OCI-LY7 (cell line): ENCODE measurements around the gene CDC123. TPM values are rescaled to one million over a fixed set of nuclear protein-coding genes. Genes with fewer than 3 reads are reported as not detected.
"Not testable (repeated sequence)": the region's sequence is repeated elsewhere in the genome, so short reads cannot be mapped to it uniquely, and the experiment has no call there.

Source experiments
- BruUV-seq: library from RNA; stranded (reverse); fragments of 400-500 nt; replicated peaks from 2 replicates; lab custom pipeline; 2021; lab: Mats Ljungman, UMichigan
- CTCF ChIA-PET: fragments of 300-600 bp; sonication (Branson Sonifier 250); formaldehyde crosslinking; loops from one replicate; lab custom pipeline; 2022; ENCODE audit warnings: antibody characterized with exemption; ENCODE audit not compliant: unreplicated experiment; lab: Charles Lee
- POLR2A ChIA-PET: fragments of 300-600 bp; sonication (Branson Sonifier 250); formaldehyde crosslinking; loops from one replicate; lab custom pipeline; 2022; ENCODE audit warnings: antibody characterized with exemption; lab: Charles Lee
- DNase-seq: peaks from one replicate; pipeline ENCODE4 v3.0.0-alpha.2; 2015; ENCODE audit warnings: low spot score
- H2AFZ ChIP-seq: fragments of 200-600 bp; sonication (generic), shearing (Covaris generic); 2 replicates; pipeline ENCODE4 v1.6.1; 2014; ENCODE audit warnings: mild to moderate bottlenecking, antibody characterized with exemption, low read length, moderate library complexity
- H3K27ac ChIP-seq: fragments of 200-600 bp; sonication (generic); 2 replicates; pipeline ENCODE4 v1.5.1; 2014; ENCODE audit warnings: mixed run types, low read depth, mild to moderate bottlenecking, moderate library complexity, low read length, inconsistent platforms; ENCODE audit not compliant: poor library complexity, severe bottlenecking
- H3K36me3 ChIP-seq: fragments of 200-600 bp; sonication (generic); 2 replicates; pipeline ENCODE4 v1.6.1; 2014; ENCODE audit warnings: mild to moderate bottlenecking, antibody characterized with exemption, low read length, moderate library complexity, mixed read lengths; ENCODE audit not compliant: insufficient read depth
- H3K4me1 ChIP-seq: fragments of 200-600 bp; sonication (generic); 2 replicates; pipeline ENCODE4 v1.5.1; 2014; ENCODE audit warnings: mild to moderate bottlenecking, low read length; ENCODE audit not compliant: insufficient read depth, poor library complexity, severe bottlenecking
- H3K4me2 ChIP-seq: fragments of 200-600 bp; sonication (generic); 2 replicates; pipeline ENCODE4 v1.6.1; 2014; ENCODE audit warnings: mild to moderate bottlenecking, low read length
- H3K4me3 ChIP-seq: fragments of 200-600 bp; sonication (generic); 2 replicates; pipeline ENCODE4 v1.5.1; 2014; ENCODE audit warnings: mild to moderate bottlenecking, low read depth, low read length; ENCODE audit not compliant: poor library complexity, severe bottlenecking
- H3K79me2 ChIP-seq: fragments of 200-600 bp; sonication (generic); 2 replicates; pipeline ENCODE4 v1.6.1; 2016; ENCODE audit warnings: low read depth, mild to moderate bottlenecking, low read length, moderate library complexity, mixed read lengths; ENCODE audit not compliant: insufficient read depth
- H3K9me2 ChIP-seq: fragments of 200-600 bp; sonication (generic); 2 replicates; pipeline ENCODE4 v1.6.1; 2016; ENCODE audit warnings: mild to moderate bottlenecking, low read length, mixed read lengths; ENCODE audit not compliant: insufficient read depth
- H3K9me3 ChIP-seq: fragments of 200-600 bp; sonication (generic); 2 replicates; pipeline ENCODE4 v1.6.1; 2014; ENCODE audit warnings: mild to moderate bottlenecking, mixed run types, low read length, mixed read lengths
- H4K20me1 ChIP-seq: fragments of 200-600 bp; sonication (generic); 2 replicates; pipeline ENCODE4 v1.6.1; 2014; ENCODE audit warnings: mild to moderate bottlenecking, antibody characterized with exemption, low read length, moderate library complexity, mixed read lengths; ENCODE audit not compliant: insufficient read depth
- CTCF ChIP-seq: fragments of 200-600 bp; sonication (generic); conservative IDR thresholded peaks from 2 replicates; pipeline ENCODE4 v1.5.1; 2014; ENCODE audit warnings: mild to moderate bottlenecking, antibody characterized with exemption, low read length, moderate library complexity, mixed read lengths
- EZH2phosphoT487 ChIP-seq: fragments of 200-600 bp; sonication (generic); IDR thresholded peaks from 2 replicates; pipeline ENCODE4 v1.6.1; 2018; ENCODE audit warnings: low read depth, borderline replicate concordance, mild to moderate bottlenecking, mixed run types, antibody characterized with exemption, low read length, moderate library complexity, mixed read lengths
- intact Hi-C: fragments of 100-400 bp; cut with micrococcal nuclease; formaldehyde crosslinking; loops from one replicate; pipeline ENCODE4 v1.10.0; 2022; ENCODE audit not compliant: unreplicated experiment
- total RNA-seq, 2 experiments: library from RNA; depleted of rRNA in 1 of 2; stranded (reverse); fragments of >200 nt in 1 of 2; shearing (Covaris generic) in 1 of 2; gene quantifications; 2 replicates each; pipeline ENCODE4 v1.2.3, GENCODE V29; 2014 to 2022

CDC123 gene
- total RNA-seq, 2 experiments from 2014 or later = 128 to 168 TPM

GRCh38 chr10:12165036-12165435, 31.0 kb upstream of the CDC123 start:
- ChIA-PET POLR2A (no interaction called here), CTCF (no interaction called here)
- Histone ChIP-seq H3K79me2 (no peaks in the 10 kb centered on the region), H3K4me1 (no peaks in the 10 kb centered on the region), H3K4me2 (no peak overlapping the region), H3K36me3 (peaks cover 83% of the 10 kb centered on the region), H2AFZ (no peak overlapping the region), H3K9me3 (no peaks in the 10 kb centered on the region), H3K9me2 (no peaks in the 10 kb centered on the region), H4K20me1 (no peaks in the 10 kb centered on the region), H3K27ac (no peak overlapping the region), H3K4me3 (no peak overlapping the region)
- intact Hi-C loops = no loop called here
- no TSS peak for BruUV-seq
- TF ChIP-seq CTCF (no peak), EZH2phosphoT487 (no peak)
- DNase-seq = no peak

- no peaks in the 10 kb centered on the region for H3K4me1 ChIP-seq
- H3K36me3 ChIP-seq = peaks cover 87% of the 10 kb centered on the region
- no TSS peak for BruUV-seq
- H3K79me2 ChIP-seq = no peaks in the 10 kb centered on the region
- no peak overlapping the region for H3K4me3 ChIP-seq
- ChIA-PET POLR2A (interaction anchor here (0.8 kb wide), 1 partner anchor 31 kb away, joined by 3 read pairs; no protein-coding TSS in a partner anchor), CTCF (no interaction called here)
- no peaks in the 10 kb centered on the region for H4K20me1 ChIP-seq
- no peaks in the 10 kb centered on the region for H3K9me3 ChIP-seq
- no peak overlapping the region for H3K27ac ChIP-seq
- intact Hi-C loops = no loop called here
- no peak for DNase-seq
- no peaks in the 10 kb centered on the region for H3K9me2 ChIP-seq
- H3K4me2 ChIP-seq = no peak overlapping the region
- no peak overlapping the region for H2AFZ ChIP-seq
- TF ChIP-seq EZH2phosphoT487 (no peak), CTCF (no peak)
Measured at GRCh38 chr10:12165999-12166775, 29.8 kb upstream of the CDC123 start.

GRCh38 chr10:12171512-12171911, 24.5 kb upstream of the CDC123 start:
- H3K4me3 ChIP-seq, CTCF ChIA-PET, H3K9me2 ChIP-seq: not testable (repeated sequence)

More at GRCh38 chr10:12171512-12171911, 24.5 kb upstream of the CDC123 start:
- POLR2A ChIA-PET = interaction anchor here (1.0 to 1.1 kb wide), 2 partner anchors 13 to 21 kb away, joined by 3 to 4 read pairs; no protein-coding TSS in a partner anchor
- H3K27ac ChIP-seq, H3K4me2 ChIP-seq, BruUV-seq, H2AFZ ChIP-seq, H3K79me2 ChIP-seq, H3K9me3 ChIP-seq, DNase-seq, intact Hi-C loops, H3K4me1 ChIP-seq, H4K20me1 ChIP-seq: not testable (repeated sequence)
- peaks cover 85% of the 10 kb centered on the region for H3K36me3 ChIP-seq
